ENCODE data around the gene CILP2.

Gene CILP2

GRCh38 chr19:19544954-19545591 lies 7.0 kb downstream of the CILP2 start:
- DNase-seq: no peak

- no peak for DNase-seq
Measured at GRCh38 chr19:19545707-19546106, 7.6 kb downstream of the CILP2 start.

- DNase-seq: no peak
Measured at GRCh38 chr19:19546751-19547162, 8.7 kb downstream of the CILP2 start.

- no peak for DNase-seq
Measured at GRCh38 chr19:19547674-19548336, 9.7 kb downstream of the CILP2 start.

GRCh38 chr19:19548915-19549759 lies 11.1 kb downstream of the CILP2 start:
- no peak for DNase-seq

- no peak for DNase-seq
Measured at GRCh38 chr19:19549804-19550464, 11.9 kb downstream of the CILP2 start.

GRCh38 chr19:19550485-19550929 lies 12.4 kb downstream of the CILP2 start:
- no peak for DNase-seq

GRCh38 chr19:19550972-19551852 lies 13.1 kb downstream of the CILP2 start:
- no peak for DNase-seq

- no peak for DNase-seq
Measured at GRCh38 chr19:19551853-19552192, 13.8 kb downstream of the CILP2 start.

GRCh38 chr19:19552798-19553197 lies 14.7 kb downstream of the CILP2 start:
- no peak for DNase-seq

- no peak for DNase-seq
Measured at GRCh38 chr19:19553670-19554069, 15.6 kb downstream of the CILP2 start.

GRCh38 chr19:19554074-19555023 lies 16.3 kb downstream of the CILP2 start:
- no peak for DNase-seq

GRCh38 chr19:19558055-19558454 lies 20.0 kb downstream of the CILP2 start:
- no peak for DNase-seq

- DNase-seq: no peak
Measured at GRCh38 chr19:19558636-19559035, 20.6 kb downstream of the CILP2 start.

GRCh38 chr19:19559931-19560330 lies 21.9 kb downstream of the CILP2 start:
- DNase-seq: no peak

GRCh38 chr19:19561946-19562664 lies 24.0 kb downstream of the CILP2 start:
- DNase-seq: no peak

- DNase-seq: no peak
Measured at GRCh38 chr19:19562665-19563347, 24.7 kb downstream of the CILP2 start.

GRCh38 chr19:19563348-19563848 lies 25.3 kb downstream of the CILP2 start:
- DNase-seq: no peak

- DNase-seq: no peak
Measured at GRCh38 chr19:19566306-19566705, 28.2 kb downstream of the CILP2 start.

GRCh38 chr19:19567391-19567790 lies 29.3 kb downstream of the CILP2 start:
- DNase-seq: no peak
